Endothelial cell of umbilical vein (primary cell): ENCODE measurements around the gene IPO11.

Experiments used
- JUN ChIP-seq: IDR thresholded peaks from 2 replicates; pipeline ENCODE4 v1.6.1; 2011; ENCODE audit warnings: borderline replicate concordance, low read depth; ENCODE audit not compliant: insufficient read length, insufficient read depth
- MYC ChIP-seq: IDR thresholded peaks from one replicate; pipeline ENCODE4 v1.6.1; 2011; ENCODE audit warnings: mild to moderate bottlenecking, low read depth, low read length
- POLR2AphosphoS5 ChIP-seq: IDR thresholded peaks from 2 replicates; pipeline ENCODE4 v1.6.1; 2012; ENCODE audit warnings: low read depth, mild to moderate bottlenecking, control low read depth, low read length, moderate library complexity; ENCODE audit not compliant: insufficient read depth
- TF ChIP-seq, protein P1 (sequence below), 2 donors: IDR thresholded peaks; 1 replicate in 1 of 2; 2 replicates in 1 of 2; pipeline ENCODE4 v1.5.1; 2011; ENCODE audit warnings: low read length in 2 of 2, mild to moderate bottlenecking in 2 of 2, moderate library complexity in 2 of 2, control low read depth in 1 of 2, inconsistent platforms in 1 of 2, low read depth in 1 of 2; ENCODE audit not compliant: insufficient read depth in 1 of 2; ENCODE audit errors: extremely low read depth in 1 of 2
- TF ChIP-seq, protein P2 (sequence below): IDR thresholded peaks from 2 replicates; pipeline ENCODE4 v1.6.1; 2011; ENCODE audit not compliant: insufficient read depth, insufficient read length

DNA sequence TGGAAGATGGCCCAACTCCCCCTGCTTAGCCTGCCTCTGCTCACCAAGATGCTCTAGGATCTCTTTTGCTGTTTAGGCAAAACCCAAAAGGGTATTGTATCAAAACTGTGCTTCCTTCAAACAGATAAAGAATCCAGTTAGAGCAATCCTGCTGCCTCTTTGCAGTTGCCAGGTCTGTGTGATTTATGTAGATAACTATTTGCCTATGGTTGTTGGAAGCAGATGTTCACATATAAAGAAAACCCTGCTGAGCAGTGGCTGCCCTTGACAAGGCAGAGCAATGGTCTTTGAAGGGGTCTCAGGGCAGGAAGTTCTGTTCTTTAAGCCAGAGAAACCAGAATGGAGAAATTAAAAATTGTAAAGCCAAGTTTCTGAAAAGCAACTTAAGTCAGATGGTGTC lies 234.7 kb downstream of the IPO11 start:
- TF ChIP-seq, protein P1, sequence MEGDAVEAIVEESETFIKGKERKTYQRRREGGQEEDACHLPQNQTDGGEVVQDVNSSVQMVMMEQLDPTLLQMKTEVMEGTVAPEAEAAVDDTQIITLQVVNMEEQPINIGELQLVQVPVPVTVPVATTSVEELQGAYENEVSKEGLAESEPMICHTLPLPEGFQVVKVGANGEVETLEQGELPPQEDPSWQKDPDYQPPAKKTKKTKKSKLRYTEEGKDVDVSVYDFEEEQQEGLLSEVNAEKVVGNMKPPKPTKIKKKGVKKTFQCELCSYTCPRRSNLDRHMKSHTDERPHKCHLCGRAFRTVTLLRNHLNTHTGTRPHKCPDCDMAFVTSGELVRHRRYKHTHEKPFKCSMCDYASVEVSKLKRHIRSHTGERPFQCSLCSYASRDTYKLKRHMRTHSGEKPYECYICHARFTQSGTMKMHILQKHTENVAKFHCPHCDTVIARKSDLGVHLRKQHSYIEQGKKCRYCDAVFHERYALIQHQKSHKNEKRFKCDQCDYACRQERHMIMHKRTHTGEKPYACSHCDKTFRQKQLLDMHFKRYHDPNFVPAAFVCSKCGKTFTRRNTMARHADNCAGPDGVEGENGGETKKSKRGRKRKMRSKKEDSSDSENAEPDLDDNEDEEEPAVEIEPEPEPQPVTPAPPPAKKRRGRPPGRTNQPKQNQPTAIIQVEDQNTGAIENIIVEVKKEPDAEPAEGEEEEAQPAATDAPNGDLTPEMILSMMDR (IDR thresholded peaks at IDR 0.05; ENCODE audit: extremely low read depth in 1 of 2, insufficient read depth in 1 of 2, low read depth in 1 of 2, low read length in 2 of 2), result no peak
- TF ChIP-seq MYC, result no peak
- TF ChIP-seq JUN, result no peak
- TF ChIP-seq, protein P2, sequence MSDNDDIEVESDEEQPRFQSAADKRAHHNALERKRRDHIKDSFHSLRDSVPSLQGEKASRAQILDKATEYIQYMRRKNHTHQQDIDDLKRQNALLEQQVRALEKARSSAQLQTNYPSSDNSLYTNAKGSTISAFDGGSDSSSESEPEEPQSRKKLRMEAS, result no peak
- TF ChIP-seq POLR2AphosphoS5, result no peak
